Kidney glomerular epithelial cell (primary cell): ENCODE results near the gene NAV1.
"Not testable (repeated sequence)": the region's sequence is repeated elsewhere in the genome, so short reads cannot be mapped to it uniquely, and the experiment has no call there.

ENCODE experiments used
- DNase-seq: peaks from one replicate; lab custom pipeline; 2025; lab: John Stamatoyannopoulos, UW

The NAV1 gene

GRCh38 chr1:201566529-201566823 lies 27.5 kb downstream of the NAV1 start:
- DNase-seq = no peak

- DNase-seq = no peak
These were observed 28.2 kb downstream of the NAV1 start for GRCh38 chr1:201566933-201567801.

DNA sequence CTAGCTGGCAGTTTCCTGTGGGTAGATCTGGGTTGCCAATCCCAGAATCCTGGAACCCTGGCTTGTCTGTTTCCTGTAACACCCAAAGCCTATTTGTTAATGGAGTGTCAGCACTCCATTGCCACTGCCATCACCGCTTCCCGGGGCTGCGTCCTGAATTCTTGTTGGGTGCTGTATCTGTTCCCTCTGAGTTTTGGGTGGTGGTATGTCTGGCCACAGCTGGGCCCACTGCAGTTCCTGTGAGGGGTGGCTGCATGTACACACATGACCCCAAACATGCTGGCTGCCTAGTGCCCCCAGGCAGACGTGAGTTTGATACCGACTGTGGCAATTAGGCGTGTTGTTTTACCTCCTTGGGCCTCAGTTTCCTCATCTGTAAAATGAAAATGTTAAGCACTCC lies 29.3 kb downstream of the NAV1 start:
- no peak for DNase-seq

GRCh38 chr1:201568859-201569294 lies 29.9 kb downstream of the NAV1 start:
- no peak for DNase-seq

DNA sequence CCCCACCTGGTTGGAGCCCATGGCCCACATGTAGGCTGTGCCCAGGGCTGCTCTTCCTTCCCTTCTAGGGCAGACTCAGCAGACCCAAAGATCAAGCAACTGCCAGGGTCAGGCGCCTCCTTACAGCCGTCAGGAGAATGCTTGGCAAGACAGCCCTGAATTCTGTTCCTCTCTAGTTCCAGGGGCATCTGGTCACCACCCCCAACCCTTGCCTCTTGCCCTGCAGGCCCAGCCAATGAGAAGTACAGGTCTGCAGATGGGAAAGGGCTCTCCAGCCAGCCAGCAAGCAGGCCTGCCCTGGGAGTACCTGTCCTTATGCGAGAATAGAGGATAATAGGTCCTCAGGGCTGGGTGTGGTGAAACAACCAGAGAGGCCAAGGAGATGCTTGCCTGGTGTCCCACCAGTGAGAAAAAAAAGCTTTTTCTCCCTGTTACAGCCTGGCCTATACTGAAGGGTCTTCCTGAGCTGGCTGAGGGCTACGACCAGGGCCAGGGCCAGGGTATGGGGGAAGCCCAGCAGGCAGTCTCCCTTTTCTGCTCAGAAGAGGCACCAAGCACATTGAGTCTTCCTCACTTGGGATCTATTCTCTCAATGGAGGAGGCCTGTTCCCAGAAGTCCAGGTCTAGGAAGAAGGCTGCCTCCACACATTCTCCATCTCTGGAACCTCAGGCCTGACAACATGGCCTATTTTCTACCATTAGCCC lies 31.4 kb downstream of the NAV1 start:
- DNase-seq = no peak

GRCh38 chr1:201570886-201571624 lies 32.1 kb downstream of the NAV1 start:
- DNase-seq = no peak

DNA sequence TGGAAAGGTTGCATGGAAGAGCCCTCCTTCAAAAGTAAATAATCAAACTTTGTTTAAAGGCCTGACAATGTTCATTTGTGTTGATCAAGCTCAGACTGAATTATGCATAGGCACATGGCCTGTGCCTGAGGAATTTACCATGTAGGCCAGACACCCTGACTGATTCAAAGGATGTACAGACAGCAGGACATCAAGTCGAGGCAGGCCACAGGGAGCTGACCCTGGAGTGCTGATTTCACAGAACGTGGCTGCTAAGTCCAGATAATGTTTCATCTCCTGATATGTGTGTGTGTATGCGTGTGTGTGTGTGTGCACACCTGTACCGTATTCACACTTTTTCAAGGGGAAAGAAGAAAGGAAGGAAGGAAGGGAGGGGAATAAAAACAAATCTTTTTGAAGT lies 34.1 kb downstream of the NAV1 start:
- no peak for DNase-seq

DNA sequence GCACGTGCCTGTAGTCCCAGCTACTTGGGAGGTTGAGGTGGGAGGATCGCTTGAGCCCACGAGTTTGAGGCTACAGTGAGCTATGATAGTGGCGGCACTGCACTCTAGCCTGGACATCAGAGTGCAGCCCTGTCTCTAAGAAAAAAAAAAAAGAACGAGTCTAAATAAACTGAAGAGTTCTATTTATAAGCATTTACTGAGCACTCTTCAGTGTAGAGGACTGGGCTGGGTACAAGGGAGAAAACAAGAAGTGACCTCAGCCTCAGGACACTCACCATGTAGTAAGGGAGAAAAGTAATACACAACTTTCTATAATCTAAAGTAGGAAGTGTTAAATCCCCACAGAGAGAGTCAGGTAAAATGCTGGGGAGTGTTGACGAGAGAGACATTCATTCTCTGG lies 35.0 kb downstream of the NAV1 start:
- no peak for DNase-seq

DNA sequence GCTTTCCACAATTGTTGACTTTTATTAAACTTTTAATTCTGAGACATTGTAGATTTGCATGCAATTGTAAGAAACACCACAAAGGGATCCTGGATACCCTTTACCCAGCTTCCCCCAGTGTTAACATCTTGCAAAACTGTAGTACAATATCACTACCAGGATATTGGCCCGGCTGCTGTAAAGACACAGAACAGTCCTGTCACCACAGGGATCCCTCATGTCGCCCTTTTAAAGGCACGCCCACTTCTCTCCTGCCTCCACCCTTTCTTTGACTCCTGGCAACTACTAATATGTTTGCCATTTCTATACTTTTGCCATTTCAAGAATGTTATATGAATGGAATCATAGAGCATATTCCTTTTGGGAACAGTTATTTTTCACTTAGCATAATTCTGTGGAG lies 37.0 kb downstream of the NAV1 start:
- no peak for DNase-seq

GRCh38 chr1:201576914-201577313 lies 38.0 kb downstream of the NAV1 start:
- DNase-seq = no peak

- no peak for DNase-seq
These were observed 39.3 kb downstream of the NAV1 start for GRCh38 chr1:201578008-201578888.

DNA sequence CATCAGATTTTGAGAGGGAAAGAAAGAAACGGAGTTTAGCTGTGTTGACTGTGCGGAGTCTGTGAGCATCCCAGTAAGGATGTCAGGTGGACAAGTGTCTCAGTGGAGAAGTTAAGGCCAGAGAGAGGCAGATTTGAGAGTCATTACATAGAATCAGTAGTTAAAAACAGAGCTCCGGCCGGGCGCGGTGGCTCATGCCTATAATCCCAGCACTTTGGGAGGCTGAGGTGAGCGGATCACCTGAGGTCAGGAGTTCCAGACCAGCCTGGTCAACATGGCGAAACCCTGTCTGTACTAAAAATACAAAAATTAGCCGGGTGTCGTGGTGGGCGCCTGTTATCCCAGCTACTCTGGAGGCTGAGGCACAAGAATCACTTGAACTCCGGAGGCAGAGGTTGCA lies 42.4 kb downstream of the NAV1 start:
- DNase-seq = not testable (repeated sequence)

DNA sequence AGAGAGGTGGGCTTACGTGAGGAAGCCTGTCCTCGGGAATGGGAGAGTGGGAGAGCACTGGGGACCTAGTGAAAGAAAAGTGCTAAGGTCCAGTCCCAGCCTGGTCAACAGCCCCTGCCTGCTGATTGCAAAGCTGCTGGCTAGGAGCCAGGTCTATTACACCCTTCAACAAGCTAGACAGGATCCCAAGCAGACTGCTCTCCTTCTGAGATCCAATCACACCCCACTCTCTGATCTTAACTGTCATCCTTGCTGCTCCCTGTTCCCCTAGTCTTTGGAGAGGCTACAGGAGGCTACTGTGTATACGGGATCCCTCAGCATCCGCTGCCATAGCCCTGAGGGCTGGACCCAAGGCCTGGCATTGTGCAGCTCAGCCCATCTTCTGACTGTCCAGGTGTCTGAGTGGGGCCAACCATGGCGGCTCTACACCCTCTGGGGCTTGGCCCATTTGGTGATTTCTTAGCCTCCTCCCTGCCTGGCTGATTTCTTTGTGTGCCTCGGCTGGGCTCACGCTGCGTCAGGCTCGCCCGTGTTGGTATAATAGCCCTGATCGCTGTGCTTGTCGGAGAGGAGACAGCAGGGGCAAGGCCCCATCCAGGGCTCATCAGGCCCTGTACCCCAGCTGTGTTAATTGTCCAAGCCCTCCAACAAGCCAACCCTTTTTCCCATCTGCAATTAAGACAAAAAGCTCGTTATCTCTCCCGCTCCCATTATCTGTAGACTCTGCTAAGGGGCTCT lies 43.9 kb downstream of the NAV1 start:
- DNase-seq = peak; percentile 38

DNA sequence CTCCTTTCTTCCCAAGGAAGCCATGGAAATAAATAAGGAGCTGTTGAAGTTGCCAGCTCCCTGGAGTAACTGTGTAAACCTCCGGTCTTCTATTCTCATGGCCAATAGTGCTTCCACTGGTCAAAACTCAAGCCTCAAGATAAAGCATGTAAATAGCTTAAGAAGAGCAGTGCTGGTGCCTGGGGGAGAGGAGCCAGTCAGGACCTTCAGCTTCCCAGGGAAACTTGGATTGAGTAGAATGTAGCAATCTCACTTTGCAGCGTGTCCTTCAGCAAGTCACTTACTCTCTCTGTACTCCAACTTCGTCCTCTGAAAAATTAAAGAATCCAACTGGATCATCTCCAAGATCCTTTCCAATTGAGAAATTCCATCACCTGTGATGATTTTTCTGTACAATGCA lies 44.7 kb downstream of the NAV1 start:
- DNase-seq = no peak

DNA sequence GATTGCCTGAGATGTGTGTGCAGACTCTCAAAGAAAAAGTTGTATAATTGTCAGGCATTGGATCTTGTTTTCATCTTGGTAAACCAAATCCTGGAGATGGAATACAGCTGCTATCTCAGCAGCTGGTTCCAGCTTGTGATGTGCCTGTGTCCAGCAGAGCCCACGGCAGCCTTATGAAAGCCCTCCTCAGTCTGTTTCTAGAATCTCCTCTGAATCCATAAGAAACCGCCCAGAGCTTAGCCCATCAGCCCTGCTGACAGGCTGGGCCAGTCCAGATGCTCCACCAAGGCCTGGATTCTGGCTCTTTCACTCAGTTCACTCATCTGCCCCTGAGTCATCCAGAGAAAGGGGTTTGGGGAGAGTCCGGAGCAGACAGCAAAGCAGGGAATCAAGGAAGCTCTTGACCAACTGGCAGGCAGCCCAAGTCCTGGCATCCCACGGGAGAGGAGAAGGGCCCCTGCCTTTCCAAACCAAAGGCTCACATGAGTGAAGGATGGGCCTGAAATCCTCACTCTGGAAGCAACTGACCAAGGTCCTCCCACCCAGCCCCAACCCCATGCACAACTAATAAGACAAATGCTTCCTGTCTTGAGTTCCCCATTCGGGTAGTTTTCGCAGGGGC lies 45.7 kb downstream of the NAV1 start:
- no peak for DNase-seq

GRCh38 chr1:201585093-201585483 lies 46.2 kb downstream of the NAV1 start:
- no peak for DNase-seq

GRCh38 chr1:201585901-201586300 lies 47.0 kb downstream of the NAV1 start:
- no peak for DNase-seq

GRCh38 chr1:201586806-201587205 lies 47.9 kb downstream of the NAV1 start:
- DNase-seq = no peak

DNA sequence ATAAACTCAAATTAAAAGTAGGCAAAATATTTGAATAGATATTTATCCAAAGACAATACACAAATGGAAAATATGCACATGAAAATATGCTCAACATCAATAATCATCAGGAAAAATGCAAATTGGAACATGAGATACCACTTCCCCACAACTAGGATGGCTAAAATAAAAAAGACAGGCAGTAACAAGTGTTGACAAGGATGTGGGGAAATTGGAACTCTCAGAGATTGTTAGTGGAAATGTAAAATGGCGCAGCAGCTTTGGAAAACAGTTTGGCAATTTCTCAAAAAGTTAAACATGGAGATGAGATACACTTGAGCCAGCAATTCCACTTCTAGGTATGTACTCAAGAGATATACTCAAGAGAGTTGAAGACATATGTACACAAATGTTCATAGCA lies 48.8 kb downstream of the NAV1 start:
- DNase-seq = no peak
